Tibial artery (tissue), 4 donors: ENCODE measurements around the gene FRMD5.

Experiments
- DNase-seq, 2 donors: peaks; one replicate each; pipeline ENCODE4 v3.0.0-alpha.2; 2019
- H3K27ac ChIP-seq, 2 donors: fragments of 200-600 bp; sonication (generic) in 1 of 2; 1 replicate in 1 of 2; 2 replicates in 1 of 2; pipeline ENCODE4 v1.5.1; 2018 to 2019; ENCODE audit warnings: mild to moderate bottlenecking in 1 of 2
- H3K27me3 ChIP-seq, 2 donors: fragments of 200-600 bp; sonication (generic) in 1 of 2; one replicate each; pipeline versions ENCODE4 v1.5.1 to v1.6.0; 2016 to 2019
- H3K36me3 ChIP-seq, 3 donors: fragments of 200-600 bp; sonication (generic) in 2 of 3; one replicate each; pipeline ENCODE4 v1.5.1; 2016 to 2019; ENCODE audit warnings: mild to moderate bottlenecking in 2 of 3
- H3K4me1 ChIP-seq, 4 donors: fragments of 200-600 bp; sonication (generic) in 2 of 4; 1 replicate in 3 of 4; 2 replicates in 1 of 4; pipeline ENCODE4 v1.5.1; 2016 to 2019
- H3K4me3 ChIP-seq, 2 donors: fragments of 200-600 bp; sonication (generic) in 1 of 2; 1 replicate in 1 of 2; 2 replicates in 1 of 2; pipeline ENCODE4 v1.5.1; 2018 to 2019; ENCODE audit warnings: mild to moderate bottlenecking in 2 of 2
- H3K9me3 ChIP-seq, 3 donors: fragments of 200-600 bp; sonication (generic) in 1 of 3; one replicate each; pipeline ENCODE4 v1.5.1; 2016 to 2019
- CTCF ChIP-seq, 2 experiments: fragments of 200-600 bp in 1 of 2; fragments of 450-650 bp in 1 of 2; IDR thresholded peaks; one replicate each; pipeline ENCODE4 v1.5.1; 2017 to 2019; ENCODE audit warnings: antibody characterized with exemption in 2 of 2, mild to moderate bottlenecking in 1 of 2, moderate library complexity in 1 of 2
- intact Hi-C: fragments of 100-400 bp; cut with DNase I; formaldehyde crosslinking; loops from one replicate; pipeline ENCODE4 v1.15.0; 2023; ENCODE audit warnings: low total_unique reads

The FRMD5 gene

GRCh38 chr15:44222478-44222877 is 27.4 kb upstream of the FRMD5 start:
- intact Hi-C loops: no loop called here
- H3K27ac ChIP-seq: no peak overlapping the region
- no peak for TF ChIP-seq CTCF (IDR thresholded peaks at IDR 0.05)
- no peak overlapping the region for H3K4me3 ChIP-seq
- no peaks in the 10 kb centered on the region for H3K4me1 ChIP-seq
- DNase-seq: no peak
- no peaks in the 10 kb centered on the region for H3K36me3 ChIP-seq
- H3K9me3 ChIP-seq: no peaks in the 10 kb centered on the region
- peaks cover 0 to 6% of the 10 kb centered on the region in 2 donors for H3K27me3 ChIP-seq

GRCh38 chr15:44219073-44219472 is 24.0 kb upstream of the FRMD5 start:
- peaks cover 0 to 2% of the 10 kb centered on the region in 2 donors for H3K27me3 ChIP-seq
- H3K27ac ChIP-seq: no peak overlapping the region
- no peaks in the 10 kb centered on the region for H3K36me3 ChIP-seq
- peaks cover 0 to 4% (median 0%) of the 10 kb centered on the region in 4 donors for H3K4me1 ChIP-seq
- no peak overlapping the region for H3K4me3 ChIP-seq
- no peak for TF ChIP-seq CTCF (IDR thresholded peaks at IDR 0.05)
- DNase-seq: no peak
- H3K9me3 ChIP-seq: no peaks in the 10 kb centered on the region
- intact Hi-C loops: loop anchor here (10.0 kb wide), 1 partner anchor 354 kb away; no protein-coding TSS in a partner anchor

- Histone ChIP-seq H3K27me3 (no peaks in the 10 kb centered on the region), H3K36me3 (no peaks in the 10 kb centered on the region), H3K4me3 (no peak overlapping the region), H3K9me3 (no peaks in the 10 kb centered on the region), H3K27ac (no peak overlapping the region), H3K4me1 (peaks cover 0 to 4% (median 0%) of the 10 kb centered on the region in 4 donors)
- intact Hi-C loops: loop anchor here (10.0 kb wide), 1 partner anchor 352 kb away; no protein-coding TSS in a partner anchor
- DNase-seq: no peak
- TF ChIP-seq CTCF (IDR thresholded peaks at IDR 0.05): no peak
Observed at GRCh38 chr15:44216958-44217357, 21.9 kb upstream of the FRMD5 start.

- Histone ChIP-seq H3K4me1 (peaks cover 0 to 4% (median 0%) of the 10 kb centered on the region in 4 donors), H3K4me3 (no peak overlapping the region), H3K27me3 (peaks cover 0 to 3% of the 10 kb centered on the region in 2 donors), H3K36me3 (no peaks in the 10 kb centered on the region), H3K9me3 (no peaks in the 10 kb centered on the region), H3K27ac (no peak overlapping the region)
- no peak for TF ChIP-seq CTCF (IDR thresholded peaks at IDR 0.05)
- intact Hi-C loops: loop anchor here (10.0 kb wide), 1 partner anchor 351 kb away; no protein-coding TSS in a partner anchor
- no peak for DNase-seq
Observed at GRCh38 chr15:44215594-44215993, 20.5 kb upstream of the FRMD5 start.

GRCh38 chr15:44208956-44209355 is 13.9 kb upstream of the FRMD5 start:
- DNase-seq: no peak
- no peak overlapping the region for H3K4me3 ChIP-seq
- intact Hi-C loops: no loop called here

More at GRCh38 chr15:44208956-44209355, 13.9 kb upstream of the FRMD5 start:
- TF ChIP-seq CTCF (IDR thresholded peaks at IDR 0.05): no peak
- peaks cover 0 to 6% of the 10 kb centered on the region in 2 donors for H3K27me3 ChIP-seq
- no peaks in the 10 kb centered on the region for H3K9me3 ChIP-seq
- H3K27ac ChIP-seq: no peak overlapping the region
- no peaks in the 10 kb centered on the region for H3K4me1 ChIP-seq
- H3K36me3 ChIP-seq: no peaks in the 10 kb centered on the region
